ENCODE measurements around the gene ZNF700.

Gene ZNF700

GRCh38 chr19:11995174-11995573, 70.3 kb downstream of the ZNF700 start:
- no peak overlapping the region for H2AFZ ChIP-seq (ENCODE audit: low read length)
- H3K9me2 ChIP-seq (replicated peaks; ENCODE audit: insufficient read depth, low read length): no peaks in the 10 kb centered on the region
- no peak overlapping the region for H3K4me2 ChIP-seq (ENCODE audit: low read depth, low read length)
- no peaks in the 10 kb centered on the region for H3K27me3 ChIP-seq (replicated peaks; ENCODE audit: insufficient read depth, low read length)
- H3K4me3 ChIP-seq (ENCODE audit: low read length): no peak overlapping the region
- H3K27ac ChIP-seq (ENCODE audit: low read length): no peak overlapping the region
- H3K79me2 ChIP-seq (ENCODE audit: low read length): peaks cover 25% of the 10 kb centered on the region
- no peak overlapping the region for H3K9ac ChIP-seq (ENCODE audit: low read length)
- H3K9me3 ChIP-seq (replicated peaks; ENCODE audit: insufficient read depth, low read length): no peaks in the 10 kb centered on the region
- no peaks in the 10 kb centered on the region; the same call in 1 of the 2 replicates for H3K36me3 ChIP-seq (replicated peaks; ENCODE audit: insufficient read depth, low read length)
- no peaks in the 10 kb centered on the region for H4K20me1 ChIP-seq (ENCODE audit: insufficient read depth, low read length)
- TF ChIP-seq CTCF (IDR thresholded peaks at IDR 0.05; ENCODE audit: low read length): no peak
- TF ChIP-seq EZH2phosphoT487 (IDR thresholded peaks at IDR 0.05; ENCODE audit: low read length): no peak
- no peak for TF ChIP-seq EZH2 (optimal IDR thresholded peaks at IDR 0.05; ENCODE audit: low read depth, low read length)
- DNase-seq: no peak
- H3K4me1 ChIP-seq (ENCODE audit: low read length): no peaks in the 10 kb centered on the region
- H3F3A ChIP-seq (ENCODE audit: insufficient read depth, low read length): no peaks in the 10 kb centered on the region
